GM12864 (cell line): ENCODE measurements around the gene KIAA1755.

Experiments
- DNase-seq: peaks from one replicate; pipeline ENCODE4 v3.0.0-alpha.2; 2011; ENCODE audit warnings: low read depth
- H3K4me3 ChIP-seq: 2 replicates; pipeline ENCODE4 v1.5.1; 2011; ENCODE audit warnings: mild to moderate bottlenecking, low read depth, low read length, control low read depth
- CTCF ChIP-seq: IDR thresholded peaks from 2 replicates; pipeline ENCODE4 v1.5.1; 2011; ENCODE audit warnings: low read depth, mild to moderate bottlenecking, moderate library complexity, low read length, control low read depth, inconsistent platforms; ENCODE audit errors: missing control alignments

Gene KIAA1755

GRCh38 chr20:38260378-38261053 is at the start of gene KIAA1755:
Gene KIAA1755 (minus strand): TSS chr20:38260735. CDS start chr20:38260500, 235 bp downstream.
- no peak for DNase-seq
- no peak within 1 kb of the TSS for H3K4me3 ChIP-seq
- TF ChIP-seq CTCF: no peak

GRCh38 chr20:38308447-38308846 is 47.9 kb upstream of the KIAA1755 start:
- DNase-seq: no peak
- H3K4me3 ChIP-seq: no peak overlapping the region
- no peak for TF ChIP-seq CTCF

GRCh38 chr20:38308047-38308438 is 47.5 kb upstream of the KIAA1755 start:
- no peak overlapping the region for H3K4me3 ChIP-seq
- DNase-seq: no peak
- TF ChIP-seq CTCF: no peak

- no peak overlapping the region for H3K4me3 ChIP-seq
- no peak for DNase-seq
- TF ChIP-seq CTCF: no peak
Observed at GRCh38 chr20:38307371-38308046, 47.0 kb upstream of the KIAA1755 start.

- no peak overlapping the region for H3K4me3 ChIP-seq
- no peak for DNase-seq
- TF ChIP-seq CTCF: no peak
Observed at GRCh38 chr20:38306379-38306778, 45.8 kb upstream of the KIAA1755 start.

GRCh38 chr20:38305541-38305940 is 45.0 kb upstream of the KIAA1755 start:
- DNase-seq: no peak
- no peak overlapping the region for H3K4me3 ChIP-seq
- TF ChIP-seq CTCF: no peak
